DMS 273 (cell line): ENCODE data around the gene EPHX1.
"Not testable (repeated sequence)": the region's sequence is repeated elsewhere in the genome, so short reads cannot be mapped to it uniquely, and the experiment has no call there.

ENCODE experiments used
- DNase-seq: peaks from one replicate; lab custom pipeline; 2025; ENCODE audit not compliant: unreplicated experiment; lab: John Stamatoyannopoulos, UW

EPHX1 gene

GRCh38 chr1:225815526-225816178, 5.7 kb downstream of the EPHX1 start:
- DNase-seq: no peak

- peak; percentile 55 for DNase-seq
Observed at GRCh38 chr1:225816643-225817538, 7.0 kb downstream of the EPHX1 start.

- DNase-seq: peak; percentile 80
Observed at GRCh38 chr1:225817611-225818061, 7.7 kb downstream of the EPHX1 start.

- no peak for DNase-seq
Observed at GRCh38 chr1:225818229-225818628, 8.3 kb downstream of the EPHX1 start.

- DNase-seq: no peak
Observed at GRCh38 chr1:225819346-225820192, 9.6 kb downstream of the EPHX1 start.

GRCh38 chr1:225820522-225821120, 10.7 kb downstream of the EPHX1 start:
- DNase-seq: no peak

- DNase-seq: no peak
Observed at GRCh38 chr1:225822655-225823403, 12.9 kb downstream of the EPHX1 start.

GRCh38 chr1:225823811-225824261, 13.9 kb downstream of the EPHX1 start:
- DNase-seq: no peak

- peak; percentile 33 for DNase-seq
Observed at GRCh38 chr1:225824533-225824941, 14.6 kb downstream of the EPHX1 start.

- no peak for DNase-seq
Observed at GRCh38 chr1:225825078-225825477, 15.2 kb downstream of the EPHX1 start.

GRCh38 chr1:225825607-225826007, 15.7 kb downstream of the EPHX1 start:
- DNase-seq: peak; percentile 31

GRCh38 chr1:225827076-225827475, 17.2 kb downstream of the EPHX1 start:
- no peak for DNase-seq

GRCh38 chr1:225828706-225829345, 18.9 kb downstream of the EPHX1 start:
- no peak for DNase-seq

- DNase-seq: no peak
Observed at GRCh38 chr1:225830841-225831240, 20.9 kb downstream of the EPHX1 start.

- DNase-seq: peak; percentile 51
Observed at GRCh38 chr1:225834417-225835329, 24.7 kb downstream of the EPHX1 start.

- DNase-seq: peak; percentile 52
Observed at GRCh38 chr1:225835856-225836255, 25.9 kb downstream of the EPHX1 start.

GRCh38 chr1:225836296-225836695, 26.4 kb downstream of the EPHX1 start:
- DNase-seq: not testable (repeated sequence)

GRCh38 chr1:225838793-225839192, 28.9 kb downstream of the EPHX1 start:
- no peak for DNase-seq

GRCh38 chr1:225840223-225840610, 30.3 kb downstream of the EPHX1 start:
- DNase-seq: no peak
